CD4-positive, alpha-beta T cell treated with Interleukin-10 for 1 hour (primary cell): ENCODE results near the gene LAMB1.
"Not testable (repeated sequence)": the region's sequence is repeated elsewhere in the genome, so short reads cannot be mapped to it uniquely, and the experiment has no call there.

Experiments
- DNase-seq: peaks from one replicate; pipeline ENCODE4 v3.0.0-alpha.2; 2020

The LAMB1 gene

GRCh38 chr7:107968449-107968848 lies 34.5 kb downstream of the LAMB1 start:
- no peak for DNase-seq

- no peak for DNase-seq
Measured at GRCh38 chr7:107967420-107967819, 35.5 kb downstream of the LAMB1 start.

GRCh38 chr7:107966711-107967110 lies 36.2 kb downstream of the LAMB1 start:
- DNase-seq = no peak

- DNase-seq = no peak
Measured at GRCh38 chr7:107964510-107964909, 38.5 kb downstream of the LAMB1 start.

GRCh38 chr7:107962817-107963216 lies 40.1 kb downstream of the LAMB1 start:
- DNase-seq = no peak

- DNase-seq = no peak
Measured at GRCh38 chr7:107961405-107961804, 41.6 kb downstream of the LAMB1 start.

- no peak for DNase-seq
Measured at GRCh38 chr7:107960272-107960671, 42.7 kb downstream of the LAMB1 start.

- no peak for DNase-seq
Measured at GRCh38 chr7:107959527-107959898, 43.4 kb downstream of the LAMB1 start.

GRCh38 chr7:107958764-107959526 lies 44.0 kb downstream of the LAMB1 start:
- no peak for DNase-seq

GRCh38 chr7:107957436-107957835 lies 45.5 kb downstream of the LAMB1 start:
- DNase-seq = no peak

GRCh38 chr7:107956950-107957349 lies 46.0 kb downstream of the LAMB1 start:
- not testable (repeated sequence) for DNase-seq

- no peak for DNase-seq
Measured at GRCh38 chr7:107955394-107955793, 47.6 kb downstream of the LAMB1 start.

- DNase-seq = no peak
Measured at GRCh38 chr7:107953924-107954303, 49.0 kb downstream of the LAMB1 start.

- DNase-seq = no peak
Measured at GRCh38 chr7:107953265-107953923, 49.6 kb downstream of the LAMB1 start.

GRCh38 chr7:107951896-107952295 lies 51.1 kb downstream of the LAMB1 start:
- DNase-seq = no peak

GRCh38 chr7:107951172-107951787 lies 51.7 kb downstream of the LAMB1 start:
- DNase-seq = no peak

GRCh38 chr7:107949443-107949935 lies 53.5 kb downstream of the LAMB1 start:
- DNase-seq = no peak

- no peak for DNase-seq
Measured at GRCh38 chr7:107948645-107949442, 54.1 kb downstream of the LAMB1 start.

GRCh38 chr7:107946881-107947280 lies 56.1 kb downstream of the LAMB1 start:
- DNase-seq = no peak

- DNase-seq = no peak
Measured at GRCh38 chr7:107946451-107946850, 56.5 kb downstream of the LAMB1 start.

GRCh38 chr7:107945332-107945731 lies 57.6 kb downstream of the LAMB1 start:
- DNase-seq = no peak

GRCh38 chr7:107944411-107945169 lies 58.4 kb downstream of the LAMB1 start:
- no peak for DNase-seq
